Liver (tissue), 3 donors: ENCODE results near the gene GPBP1L1.

Experiments used
- ATF3 ChIP-seq: IDR thresholded peaks from 2 replicates; pipeline ENCODE4 v1.6.1; 2016; ENCODE audit warnings: antibody characterized with exemption
- CTCF ChIP-seq: fragments of 150-350 bp; IDR thresholded peaks from 2 replicates; pipeline ENCODE4 v1.5.1; 2017; ENCODE audit warnings: improper control_type of control experiment, low read depth, low read length; ENCODE audit not compliant: missing input control
- FOXA1 ChIP-seq: IDR thresholded peaks from 2 replicates; pipeline ENCODE4 v1.6.1; 2016; ENCODE audit warnings: antibody characterized with exemption
- GABPA ChIP-seq, 2 donors: IDR thresholded peaks in 1 of 2; conservative IDR thresholded peaks in 1 of 2; 2 replicates each; pipeline ENCODE4 v1.6.1; 2016; ENCODE audit warnings: antibody characterized with exemption in 2 of 2, mild to moderate bottlenecking in 1 of 2, moderate library complexity in 1 of 2
- RAD21 ChIP-seq, 2 donors: IDR thresholded peaks; 2 replicates each; pipeline ENCODE4 v1.6.1; 2016; ENCODE audit warnings: antibody characterized with exemption in 2 of 2, mild to moderate bottlenecking in 2 of 2
- SP1 ChIP-seq: IDR thresholded peaks from 2 replicates; pipeline ENCODE4 v1.6.1; 2018; ENCODE audit warnings: antibody characterized with exemption, mild to moderate bottlenecking
- TAF1 ChIP-seq: conservative IDR thresholded peaks from 2 replicates; pipeline ENCODE4 v1.6.1; 2016; ENCODE audit warnings: antibody characterized with exemption, mild to moderate bottlenecking
- YY1 ChIP-seq: IDR thresholded peaks from 2 replicates; pipeline ENCODE4 v1.6.1; 2016; ENCODE audit warnings: antibody characterized with exemption, mild to moderate bottlenecking
- TF ChIP-seq, protein P1 (sequence below): IDR thresholded peaks from 2 replicates; pipeline ENCODE4 v1.6.1; 2016; ENCODE audit warnings: antibody characterized with exemption
- TF ChIP-seq, protein P2 (sequence below): IDR thresholded peaks from 2 replicates; pipeline ENCODE4 v1.6.1; 2016; ENCODE audit warnings: antibody characterized with exemption, mild to moderate bottlenecking
- TF ChIP-seq, protein P3 (sequence below): IDR thresholded peaks from 2 replicates; pipeline ENCODE4 v1.6.1; 2016; ENCODE audit warnings: antibody characterized with exemption
- donor health status: healthy.
- donor health status: healthy.

DNA sequence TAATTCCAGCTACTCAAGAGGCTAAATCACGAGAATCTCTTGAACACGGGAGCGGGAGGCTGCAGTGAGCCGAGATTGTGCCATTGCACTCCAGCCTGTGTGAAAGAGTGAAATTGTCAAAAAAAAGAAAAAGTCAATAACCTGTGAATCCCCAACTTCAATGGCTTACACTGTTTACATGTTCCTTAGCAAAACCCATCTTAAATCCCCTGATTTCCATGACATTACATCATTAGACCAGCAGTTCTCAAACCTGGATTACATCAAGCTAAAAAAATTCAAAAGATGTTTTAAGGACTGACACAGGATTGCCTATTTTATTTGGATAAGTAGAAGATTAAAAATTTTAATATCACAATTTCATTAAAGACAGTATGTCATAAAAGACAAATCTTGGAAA lies 12.4 kb downstream of the GPBP1L1 start:
- no peak for TF ChIP-seq RAD21 (IDR thresholded peaks at IDR 0.05)
- no peak for TF ChIP-seq CTCF
- TF ChIP-seq FOXA1, result no peak
- TF ChIP-seq, protein P1, sequence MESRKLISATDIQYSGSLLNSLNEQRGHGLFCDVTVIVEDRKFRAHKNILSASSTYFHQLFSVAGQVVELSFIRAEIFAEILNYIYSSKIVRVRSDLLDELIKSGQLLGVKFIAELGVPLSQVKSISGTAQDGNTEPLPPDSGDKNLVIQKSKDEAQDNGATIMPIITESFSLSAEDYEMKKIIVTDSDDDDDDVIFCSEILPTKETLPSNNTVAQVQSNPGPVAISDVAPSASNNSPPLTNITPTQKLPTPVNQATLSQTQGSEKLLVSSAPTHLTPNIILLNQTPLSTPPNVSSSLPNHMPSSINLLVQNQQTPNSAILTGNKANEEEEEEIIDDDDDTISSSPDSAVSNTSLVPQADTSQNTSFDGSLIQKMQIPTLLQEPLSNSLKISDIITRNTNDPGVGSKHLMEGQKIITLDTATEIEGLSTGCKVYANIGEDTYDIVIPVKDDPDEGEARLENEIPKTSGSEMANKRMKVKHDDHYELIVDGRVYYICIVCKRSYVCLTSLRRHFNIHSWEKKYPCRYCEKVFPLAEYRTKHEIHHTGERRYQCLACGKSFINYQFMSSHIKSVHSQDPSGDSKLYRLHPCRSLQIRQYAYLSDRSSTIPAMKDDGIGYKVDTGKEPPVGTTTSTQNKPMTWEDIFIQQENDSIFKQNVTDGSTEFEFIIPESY, result no peak
- TF ChIP-seq YY1, result no peak
- TF ChIP-seq, protein P2, sequence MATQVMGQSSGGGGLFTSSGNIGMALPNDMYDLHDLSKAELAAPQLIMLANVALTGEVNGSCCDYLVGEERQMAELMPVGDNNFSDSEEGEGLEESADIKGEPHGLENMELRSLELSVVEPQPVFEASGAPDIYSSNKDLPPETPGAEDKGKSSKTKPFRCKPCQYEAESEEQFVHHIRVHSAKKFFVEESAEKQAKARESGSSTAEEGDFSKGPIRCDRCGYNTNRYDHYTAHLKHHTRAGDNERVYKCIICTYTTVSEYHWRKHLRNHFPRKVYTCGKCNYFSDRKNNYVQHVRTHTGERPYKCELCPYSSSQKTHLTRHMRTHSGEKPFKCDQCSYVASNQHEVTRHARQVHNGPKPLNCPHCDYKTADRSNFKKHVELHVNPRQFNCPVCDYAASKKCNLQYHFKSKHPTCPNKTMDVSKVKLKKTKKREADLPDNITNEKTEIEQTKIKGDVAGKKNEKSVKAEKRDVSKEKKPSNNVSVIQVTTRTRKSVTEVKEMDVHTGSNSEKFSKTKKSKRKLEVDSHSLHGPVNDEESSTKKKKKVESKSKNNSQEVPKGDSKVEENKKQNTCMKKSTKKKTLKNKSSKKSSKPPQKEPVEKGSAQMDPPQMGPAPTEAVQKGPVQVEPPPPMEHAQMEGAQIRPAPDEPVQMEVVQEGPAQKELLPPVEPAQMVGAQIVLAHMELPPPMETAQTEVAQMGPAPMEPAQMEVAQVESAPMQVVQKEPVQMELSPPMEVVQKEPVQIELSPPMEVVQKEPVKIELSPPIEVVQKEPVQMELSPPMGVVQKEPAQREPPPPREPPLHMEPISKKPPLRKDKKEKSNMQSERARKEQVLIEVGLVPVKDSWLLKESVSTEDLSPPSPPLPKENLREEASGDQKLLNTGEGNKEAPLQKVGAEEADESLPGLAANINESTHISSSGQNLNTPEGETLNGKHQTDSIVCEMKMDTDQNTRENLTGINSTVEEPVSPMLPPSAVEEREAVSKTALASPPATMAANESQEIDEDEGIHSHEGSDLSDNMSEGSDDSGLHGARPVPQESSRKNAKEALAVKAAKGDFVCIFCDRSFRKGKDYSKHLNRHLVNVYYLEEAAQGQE, result no peak
- TF ChIP-seq TAF1, result no peak
- no peak for TF ChIP-seq ATF3
- TF ChIP-seq, protein P3, sequence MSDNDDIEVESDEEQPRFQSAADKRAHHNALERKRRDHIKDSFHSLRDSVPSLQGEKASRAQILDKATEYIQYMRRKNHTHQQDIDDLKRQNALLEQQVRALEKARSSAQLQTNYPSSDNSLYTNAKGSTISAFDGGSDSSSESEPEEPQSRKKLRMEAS, result no peak
- no peak for TF ChIP-seq SP1
- no peak for TF ChIP-seq GABPA (IDR thresholded peaks at IDR 0.05 in 1 of 2, conservative IDR thresholded peaks at IDR 0.05 in 1 of 2)
